Sigmoid colon (tissue), 7 donors: ENCODE measurements around the gene CEP112. TPM values are rescaled to one million over a fixed set of nuclear protein-coding genes. Genes with fewer than 3 reads are reported as not detected.

Source experiments
- DNase-seq: peaks from one replicate; pipeline ENCODE4 v3.0.0-alpha.2; 2019
- H3K27ac ChIP-seq, 4 donors: fragments of 200-600 bp; sonication (generic); one replicate each; pipeline ENCODE4 v1.5.1; 2016 to 2019; ENCODE audit warnings: mild to moderate bottlenecking in 1 of 4
- H3K27me3 ChIP-seq, 3 donors: fragments of 200-600 bp; sonication (generic); one replicate each; pipeline ENCODE4 v1.5.1; 2019; ENCODE audit warnings: mild to moderate bottlenecking in 1 of 3
- H3K36me3 ChIP-seq, 4 donors: fragments of 200-600 bp; sonication (generic); one replicate each; pipeline ENCODE4 v1.5.1; 2016 to 2019
- H3K4me1 ChIP-seq, 4 donors: fragments of 200-600 bp; sonication (generic); one replicate each; pipeline ENCODE4 v1.5.1; 2017 to 2019
- H3K4me3 ChIP-seq, 4 donors: fragments of 200-600 bp; sonication (generic); one replicate each; pipeline ENCODE4 v1.5.1; 2017 to 2019; ENCODE audit warnings: mild to moderate bottlenecking in 2 of 4, moderate library complexity in 1 of 4
- H3K9me3 ChIP-seq, 4 donors: fragments of 200-600 bp in 3 of 4; sonication (generic) in 3 of 4; one replicate each; pipeline versions ENCODE4 v1.5.1 to v1.6.1; 2013 to 2019
- EP300 ChIP-seq, 4 donors: sonication (generic); formaldehyde crosslinking; IDR thresholded peaks; one replicate each; pipeline ENCODE4 v1.6.1; 2017; ENCODE audit warnings: antibody characterized with exemption in 4 of 4
- POLR2A ChIP-seq, 2 donors: fragments of 450-650 bp; IDR thresholded peaks; one replicate each; pipeline ENCODE4 v1.6.1; 2016; ENCODE audit warnings: antibody characterized with exemption in 2 of 2, mild to moderate bottlenecking in 2 of 2, moderate library complexity in 2 of 2
- POLR2AphosphoS5 ChIP-seq, 4 donors: sonication (generic); formaldehyde crosslinking; IDR thresholded peaks; one replicate each; pipeline ENCODE4 v1.6.1; 2017; ENCODE audit warnings: antibody characterized with exemption in 4 of 4
- WGBS, 2 donors: extraction: QIAGEN DNeasy Blood & Tissue Kit; methylation state at CpG; one replicate each; pipeline ENCODE4 v1.1.7; 2013; 5-methylcytosine and 5-hydroxymethylcytosine counted together
- intact Hi-C: fragments of 100-400 bp; cut with DNase I; formaldehyde crosslinking; loops from one replicate; pipeline ENCODE4 v1.15.1; 2023
- polyA plus RNA-seq, 3 donors: library from polyadenylated mRNA; stranded (reverse); fragments of 200-250 nt; gene quantifications; one replicate each; pipeline ENCODE4 v1.2.3, GENCODE V29; 2013
- total RNA-seq, 4 donors: library from RNA; depleted of rRNA; stranded (reverse); fragments of >200 nt; gene quantifications; one replicate each; pipeline ENCODE4 v1.1.0, GENCODE V29; 2016
- TF ChIP-seq, protein P1 (sequence below), 4 experiments: fragments of 450-650 bp in 3 of 4; fragments of 200-600 bp in 1 of 4; IDR thresholded peaks; one replicate each; pipeline ENCODE4 v1.5.1; 2016 to 2019; ENCODE audit warnings: antibody characterized with exemption in 4 of 4, mild to moderate bottlenecking in 3 of 4, moderate library complexity in 2 of 4
- donor health status: healthy with polysubstance abuse.
- donor health status: Bipolar disorder and iron deficiency.
- donor health status: healthy.

The CEP112 gene
- total and polyA plus RNA-seq, 7 donors = 0.92 to 29.1 (median 15.1) TPM

GRCh38 chr17:65657251-65657828, 534.6 kb downstream of the CEP112 start:
- H3K4me1 ChIP-seq = no peaks in the 10 kb centered on the region
- DNase-seq = no peak
- H3K9me3 ChIP-seq = no peaks in the 10 kb centered on the region
- WGBS, 2 donors = 75 to 83% methylated on average over 2 of the region's 2 CpGs
- H3K27me3 ChIP-seq = no peaks in the 10 kb centered on the region
- no peaks in the 10 kb centered on the region for H3K36me3 ChIP-seq
- H3K4me3 ChIP-seq = no peak overlapping the region
- intact Hi-C loops = no loop called here
- TF ChIP-seq EP300 (IDR thresholded peaks at IDR 0.05) (no peak), POLR2AphosphoS5 (IDR thresholded peaks at IDR 0.05) (no peak), POLR2A (IDR thresholded peaks at IDR 0.05) (no peak)
- TF ChIP-seq, protein P1, sequence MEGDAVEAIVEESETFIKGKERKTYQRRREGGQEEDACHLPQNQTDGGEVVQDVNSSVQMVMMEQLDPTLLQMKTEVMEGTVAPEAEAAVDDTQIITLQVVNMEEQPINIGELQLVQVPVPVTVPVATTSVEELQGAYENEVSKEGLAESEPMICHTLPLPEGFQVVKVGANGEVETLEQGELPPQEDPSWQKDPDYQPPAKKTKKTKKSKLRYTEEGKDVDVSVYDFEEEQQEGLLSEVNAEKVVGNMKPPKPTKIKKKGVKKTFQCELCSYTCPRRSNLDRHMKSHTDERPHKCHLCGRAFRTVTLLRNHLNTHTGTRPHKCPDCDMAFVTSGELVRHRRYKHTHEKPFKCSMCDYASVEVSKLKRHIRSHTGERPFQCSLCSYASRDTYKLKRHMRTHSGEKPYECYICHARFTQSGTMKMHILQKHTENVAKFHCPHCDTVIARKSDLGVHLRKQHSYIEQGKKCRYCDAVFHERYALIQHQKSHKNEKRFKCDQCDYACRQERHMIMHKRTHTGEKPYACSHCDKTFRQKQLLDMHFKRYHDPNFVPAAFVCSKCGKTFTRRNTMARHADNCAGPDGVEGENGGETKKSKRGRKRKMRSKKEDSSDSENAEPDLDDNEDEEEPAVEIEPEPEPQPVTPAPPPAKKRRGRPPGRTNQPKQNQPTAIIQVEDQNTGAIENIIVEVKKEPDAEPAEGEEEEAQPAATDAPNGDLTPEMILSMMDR (IDR thresholded peaks at IDR 0.05) = no peak
- H3K27ac ChIP-seq = no peak overlapping the region

DNA sequence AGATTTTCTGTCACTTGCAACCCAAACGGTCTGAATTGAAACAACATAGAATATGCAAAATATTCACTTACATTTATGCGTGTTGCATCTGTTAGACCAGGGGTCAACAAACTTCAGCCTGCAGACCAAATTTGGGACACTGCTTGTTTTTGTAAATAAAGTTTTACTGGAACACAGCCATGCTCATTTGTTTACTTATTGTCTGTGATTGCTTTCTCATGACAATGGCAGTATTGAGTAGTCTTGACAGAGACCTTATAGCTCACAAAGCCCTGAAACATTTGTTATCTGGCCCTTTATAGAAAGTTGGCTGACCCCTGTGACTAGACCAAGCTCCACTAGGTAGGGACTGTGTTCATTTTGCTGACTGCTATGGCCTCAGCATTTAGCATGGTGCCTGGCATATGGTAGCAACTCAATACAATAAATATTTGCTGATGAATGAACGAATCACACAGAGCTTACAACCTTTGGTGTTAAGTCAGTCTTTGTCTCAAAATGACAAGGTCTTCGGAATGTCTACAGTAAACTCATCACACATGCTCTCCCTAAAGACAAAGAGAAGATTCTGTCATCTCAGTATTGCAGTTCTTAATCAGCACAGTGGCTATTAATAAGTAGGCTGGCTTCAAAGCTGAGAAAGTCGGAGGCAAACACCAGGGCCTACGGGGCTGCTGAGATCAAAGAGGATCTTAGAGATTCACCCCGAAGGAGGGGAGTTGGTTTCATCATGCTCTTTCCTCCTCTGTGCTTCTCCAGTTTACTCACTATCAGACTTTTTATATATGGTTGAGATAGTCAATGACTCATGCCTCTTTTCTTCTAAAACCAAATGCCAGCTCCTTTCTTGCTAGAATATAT, 535.3 kb downstream of the CEP112 start:
- H3K27me3 ChIP-seq = no peaks in the 10 kb centered on the region
- H3K27ac ChIP-seq = no peak overlapping the region
- H3K36me3 ChIP-seq = no peaks in the 10 kb centered on the region
- intact Hi-C loops = no loop called here
- no peak overlapping the region for H3K4me3 ChIP-seq
- H3K9me3 ChIP-seq = no peaks in the 10 kb centered on the region
- DNase-seq = no peak
- WGBS, 2 donors = 54 to 73% methylated on average over 7 of the region's 7 CpGs
- TF ChIP-seq, protein P1 (IDR thresholded peaks at IDR 0.05) = no peak
- no peak for TF ChIP-seq POLR2AphosphoS5 (IDR thresholded peaks at IDR 0.05)
- no peak for TF ChIP-seq POLR2A (IDR thresholded peaks at IDR 0.05)
- no peak for TF ChIP-seq EP300 (IDR thresholded peaks at IDR 0.05)
- no peaks in the 10 kb centered on the region for H3K4me1 ChIP-seq

- H3K9me3 ChIP-seq = no peaks in the 10 kb centered on the region
- H3K27ac ChIP-seq = no peak overlapping the region
- intact Hi-C loops = no loop called here
- no peak overlapping the region for H3K4me3 ChIP-seq
- 97 to 98% methylated on average over 3 of the region's 3 CpGs for WGBS, 2 donors
- no peaks in the 10 kb centered on the region for H3K4me1 ChIP-seq
- TF ChIP-seq POLR2A (IDR thresholded peaks at IDR 0.05) (no peak), POLR2AphosphoS5 (IDR thresholded peaks at IDR 0.05) (no peak), EP300 (IDR thresholded peaks at IDR 0.05) (no peak)
- TF ChIP-seq, protein P1 (IDR thresholded peaks at IDR 0.05) = no peak
- DNase-seq = no peak
- no peaks in the 10 kb centered on the region for H3K36me3 ChIP-seq
- H3K27me3 ChIP-seq = no peaks in the 10 kb centered on the region
Measured at GRCh38 chr17:65655706-65656105, 536.2 kb downstream of the CEP112 start.

- peaks cover 0 to 8% (median 0%) of the 10 kb centered on the region in 4 donors for H3K9me3 ChIP-seq
- H3K4me3 ChIP-seq = no peak overlapping the region
- DNase-seq = no peak
- H3K27ac ChIP-seq = no peak overlapping the region
- intact Hi-C loops = no loop called here
- TF ChIP-seq EP300 (IDR thresholded peaks at IDR 0.05) (no peak), POLR2AphosphoS5 (IDR thresholded peaks at IDR 0.05) (no peak), POLR2A (IDR thresholded peaks at IDR 0.05) (no peak)
- TF ChIP-seq, protein P1 (IDR thresholded peaks at IDR 0.05) = no peak
- no peaks in the 10 kb centered on the region for H3K36me3 ChIP-seq
- 97 to 98% methylated on average over 1 of the region's 1 CpG for WGBS, 2 donors
- H3K27me3 ChIP-seq = no peaks in the 10 kb centered on the region
- H3K4me1 ChIP-seq = no peaks in the 10 kb centered on the region
Measured at GRCh38 chr17:65644545-65644944, 547.4 kb downstream of the CEP112 start.
